IPS-18a (cell line): ENCODE measurements around the gene SEMA4D.

Source experiments
- H3K27ac ChIP-seq: one replicate; pipeline ENCODE4 v1.5.1; 2013; ENCODE audit warnings: low read length
- H3K27me3 ChIP-seq: one replicate; pipeline ENCODE4 v1.6.1; 2013; ENCODE audit warnings: mild to moderate bottlenecking, low read length; ENCODE audit not compliant: control insufficient read depth, insufficient read depth
- H3K36me3 ChIP-seq: one replicate; pipeline ENCODE4 v1.6.1; 2013; ENCODE audit warnings: low read depth, low read length; ENCODE audit not compliant: control insufficient read depth
- H3K4me1 ChIP-seq: one replicate; pipeline ENCODE4 v1.6.1; 2013; ENCODE audit warnings: low read depth, low read length; ENCODE audit not compliant: control insufficient read depth
- H3K4me3 ChIP-seq: one replicate; pipeline ENCODE4 v1.5.1; 2013; ENCODE audit warnings: low read length
- H3K9ac ChIP-seq: one replicate; pipeline ENCODE4 v1.6.1; 2013; ENCODE audit warnings: mild to moderate bottlenecking, low read length, moderate library complexity
- H3K9me3 ChIP-seq: one replicate; pipeline ENCODE4 v1.6.1; 2013; ENCODE audit warnings: low read depth, low read length; ENCODE audit not compliant: control insufficient read depth

Gene SEMA4D

DNA sequence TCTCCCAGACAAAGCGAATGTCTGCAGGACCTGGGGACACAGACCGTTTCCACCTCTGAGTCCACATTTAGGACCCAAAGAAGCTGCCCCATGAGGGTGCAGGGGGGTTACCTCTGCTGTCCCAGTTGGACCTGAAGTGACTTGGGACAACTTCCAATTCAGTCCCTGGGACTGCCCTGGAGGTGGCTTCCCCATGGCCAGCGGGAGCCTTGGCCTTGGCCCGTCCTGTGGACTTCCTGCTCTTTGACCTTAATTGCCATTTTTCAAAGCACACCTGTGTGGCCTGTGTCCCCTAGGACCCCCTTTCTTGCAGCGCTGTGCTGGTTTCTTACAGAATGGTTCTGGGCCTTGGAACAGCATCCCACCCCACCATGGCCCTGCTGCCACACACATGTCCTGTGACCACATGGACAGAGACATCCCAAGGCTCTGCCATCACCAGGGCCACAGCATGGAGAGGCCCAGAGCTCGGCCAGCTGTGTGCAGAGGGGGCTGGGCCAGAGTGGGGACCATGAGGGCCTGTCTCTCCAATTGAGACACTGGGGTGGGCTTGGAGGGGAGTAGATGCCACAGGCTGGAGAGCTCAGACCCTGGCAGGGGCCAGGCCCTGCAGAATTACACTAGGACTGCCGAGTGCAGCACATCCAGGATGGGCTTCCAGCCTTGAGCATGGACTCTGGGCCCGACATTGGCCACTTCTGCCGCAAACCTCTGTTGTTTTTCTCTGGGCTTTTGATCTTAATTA lies 133.8 kb downstream of the SEMA4D start:
- H3K4me1 ChIP-seq, result no peaks in the 10 kb centered on the region
- H3K9ac ChIP-seq, result no peak overlapping the region
- H3K9me3 ChIP-seq, result no peaks in the 10 kb centered on the region
- H3K27me3 ChIP-seq, result no peaks in the 10 kb centered on the region
- no peak overlapping the region for H3K27ac ChIP-seq
- H3K36me3 ChIP-seq, result peaks cover 26% of the 10 kb centered on the region
- no peak overlapping the region for H3K4me3 ChIP-seq

DNA sequence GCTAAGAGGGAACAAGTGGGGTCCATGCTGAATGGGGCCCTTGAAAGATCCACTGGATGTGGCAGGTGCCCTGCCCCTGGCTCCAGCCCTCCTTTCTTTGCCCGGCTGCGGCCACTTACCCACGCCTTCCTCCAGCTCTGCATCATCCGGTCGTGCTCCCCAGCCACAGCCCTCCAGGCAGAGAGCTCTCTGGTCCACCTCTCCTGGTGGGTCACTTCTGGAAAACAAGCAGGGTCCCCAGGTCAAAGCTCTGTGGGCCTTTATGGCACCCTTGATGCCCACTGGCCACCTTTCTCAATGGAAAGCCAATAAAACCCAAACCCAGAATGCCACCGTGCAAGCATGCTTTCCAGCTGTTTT lies 134.6 kb downstream of the SEMA4D start:
- peaks cover 34% of the 10 kb centered on the region for H3K36me3 ChIP-seq

DNA sequence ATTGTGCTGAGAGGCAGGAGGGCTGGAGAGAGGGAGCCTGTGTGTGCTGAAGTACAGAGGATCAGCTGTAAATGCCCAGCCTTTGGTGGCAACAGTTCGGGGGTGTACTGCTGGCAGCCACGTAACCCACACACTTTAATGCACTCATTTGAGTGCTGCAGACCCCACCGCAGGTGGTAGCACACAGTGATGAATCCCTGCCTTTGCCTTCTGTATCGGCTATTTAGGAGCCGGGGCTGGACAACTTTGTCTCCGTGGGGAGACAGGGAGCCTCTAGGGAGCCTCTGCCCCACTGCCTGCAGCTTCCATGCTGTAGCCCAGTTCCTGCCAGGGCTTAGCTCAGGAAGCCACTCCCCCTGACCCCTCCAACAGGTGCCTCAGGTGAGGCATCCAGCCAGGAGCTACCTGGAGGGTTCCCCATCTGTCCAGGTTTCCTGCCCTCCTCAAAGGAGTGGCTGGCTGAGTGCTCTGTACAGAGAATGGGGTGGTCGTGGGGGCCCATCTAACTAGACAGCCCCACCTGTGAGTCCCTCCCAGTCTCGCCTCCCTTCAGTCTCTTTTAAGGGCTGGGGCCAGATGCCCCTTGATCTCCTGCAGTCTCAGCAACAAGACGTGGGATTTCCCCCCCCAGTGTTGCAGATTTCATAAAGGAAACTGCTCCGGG lies 135.1 kb downstream of the SEMA4D start:
- Histone ChIP-seq H3K27me3 (no peaks in the 10 kb centered on the region), H3K4me1 (no peaks in the 10 kb centered on the region), H3K36me3 (peaks cover 39% of the 10 kb centered on the region), H3K27ac (no peak overlapping the region), H3K9me3 (no peaks in the 10 kb centered on the region), H3K9ac (no peak overlapping the region), H3K4me3 (no peak overlapping the region)

More for the DNA sequence above, 134.6 kb downstream of the SEMA4D start:
- no peaks in the 10 kb centered on the region for H3K4me1 ChIP-seq
- H3K9me3 ChIP-seq, result no peaks in the 10 kb centered on the region
- H3K27me3 ChIP-seq, result no peaks in the 10 kb centered on the region
- H3K4me3 ChIP-seq, result no peak overlapping the region
- no peak overlapping the region for H3K27ac ChIP-seq
- H3K9ac ChIP-seq, result no peak overlapping the region

DNA sequence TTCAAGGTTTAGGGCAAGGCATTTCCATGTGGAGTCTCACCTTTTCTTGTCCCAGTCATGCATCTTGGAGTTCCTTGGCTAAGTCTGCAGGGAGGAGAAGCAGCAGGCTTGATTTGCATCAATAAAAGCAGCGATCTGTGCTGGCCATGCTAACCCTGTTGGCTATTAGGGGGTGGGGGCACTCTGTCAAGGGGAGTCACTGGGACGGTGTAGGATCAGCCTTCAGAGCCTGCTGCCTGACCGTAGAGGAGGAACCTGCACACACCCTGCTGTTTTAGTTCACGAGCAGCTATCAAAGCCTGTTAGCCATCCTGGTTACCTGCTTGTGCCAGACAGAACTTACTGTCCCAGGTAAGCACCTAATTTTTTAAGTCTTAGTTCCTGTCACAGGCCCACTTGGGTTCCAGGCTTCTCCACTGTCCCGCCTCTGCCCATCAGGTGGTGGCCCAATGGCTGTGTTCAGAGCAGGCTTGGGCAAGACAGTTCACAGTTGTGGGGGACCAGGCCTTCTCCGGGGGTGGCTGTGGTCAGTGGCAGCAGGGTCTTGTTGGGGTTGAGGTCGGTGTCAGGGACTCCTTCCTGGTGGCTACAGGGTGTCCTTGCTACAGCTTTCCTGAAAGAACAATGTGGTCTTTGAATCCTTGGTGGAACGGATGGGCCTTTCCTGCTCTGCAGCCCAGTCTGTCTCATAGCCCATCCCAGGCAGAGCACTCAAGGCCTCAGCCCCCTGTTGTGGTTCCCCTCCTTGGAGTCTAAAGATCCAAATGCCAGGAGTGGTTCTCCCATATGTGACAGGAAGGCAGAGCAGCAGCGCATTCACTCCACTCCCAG lies 135.9 kb downstream of the SEMA4D start:
- H3K27me3 ChIP-seq, result no peaks in the 10 kb centered on the region
- H3K9ac ChIP-seq, result no peak overlapping the region
- H3K27ac ChIP-seq, result no peak overlapping the region
- H3K36me3 ChIP-seq, result peaks cover 47% of the 10 kb centered on the region
- H3K4me3 ChIP-seq, result no peak overlapping the region
- no peaks in the 10 kb centered on the region for H3K4me1 ChIP-seq
- H3K9me3 ChIP-seq, result no peaks in the 10 kb centered on the region

DNA sequence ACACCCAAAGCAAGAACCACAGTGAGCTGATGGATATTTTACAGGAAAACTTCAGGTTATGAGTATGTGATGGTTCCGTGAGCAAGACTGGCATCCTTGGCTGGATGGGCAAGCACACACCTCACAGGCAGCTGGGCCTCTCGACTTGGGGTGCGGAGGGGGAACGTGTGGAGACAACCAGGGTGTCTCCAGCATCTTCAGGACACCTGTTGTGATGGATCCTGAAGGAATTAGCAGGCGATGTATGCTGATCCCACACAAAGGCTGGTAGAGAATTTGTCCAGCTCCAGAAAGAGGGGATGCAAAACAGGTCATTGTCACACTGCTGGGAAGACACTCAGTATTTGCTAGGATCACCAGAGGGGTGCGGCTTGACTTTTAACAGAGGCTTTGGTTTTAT lies 136.9 kb downstream of the SEMA4D start:
- Histone ChIP-seq H3K36me3 (peaks cover 57% of the 10 kb centered on the region), H3K27ac (no peak overlapping the region), H3K9me3 (no peaks in the 10 kb centered on the region), H3K4me1 (no peaks in the 10 kb centered on the region), H3K27me3 (no peaks in the 10 kb centered on the region), H3K4me3 (no peak overlapping the region), H3K9ac (no peak overlapping the region)

DNA sequence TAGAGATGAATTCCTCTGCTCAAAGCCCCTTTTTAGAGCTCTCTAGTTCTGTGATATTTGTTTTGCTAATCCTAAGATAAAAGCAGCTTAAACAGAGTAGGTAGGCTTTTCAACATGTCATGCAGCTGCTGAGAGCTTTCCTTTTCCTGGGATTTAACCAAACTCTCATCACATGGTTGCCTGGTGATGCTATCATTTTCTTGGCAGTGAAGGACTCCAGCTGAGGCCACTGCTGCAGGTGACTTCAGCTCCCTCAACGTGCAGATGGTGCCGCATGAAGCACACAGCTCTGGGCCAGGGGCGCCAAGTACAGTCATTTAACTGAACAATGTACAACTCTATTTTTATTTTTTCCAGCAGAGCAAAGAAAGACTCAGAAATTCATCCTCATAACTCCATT lies 137.4 kb downstream of the SEMA4D start:
- no peak overlapping the region for H3K4me3 ChIP-seq
- peaks cover 62% of the 10 kb centered on the region for H3K36me3 ChIP-seq
- H3K27me3 ChIP-seq, result no peaks in the 10 kb centered on the region
- H3K9me3 ChIP-seq, result no peaks in the 10 kb centered on the region
- H3K27ac ChIP-seq, result no peak overlapping the region
- H3K9ac ChIP-seq, result no peak overlapping the region
- no peaks in the 10 kb centered on the region for H3K4me1 ChIP-seq

DNA sequence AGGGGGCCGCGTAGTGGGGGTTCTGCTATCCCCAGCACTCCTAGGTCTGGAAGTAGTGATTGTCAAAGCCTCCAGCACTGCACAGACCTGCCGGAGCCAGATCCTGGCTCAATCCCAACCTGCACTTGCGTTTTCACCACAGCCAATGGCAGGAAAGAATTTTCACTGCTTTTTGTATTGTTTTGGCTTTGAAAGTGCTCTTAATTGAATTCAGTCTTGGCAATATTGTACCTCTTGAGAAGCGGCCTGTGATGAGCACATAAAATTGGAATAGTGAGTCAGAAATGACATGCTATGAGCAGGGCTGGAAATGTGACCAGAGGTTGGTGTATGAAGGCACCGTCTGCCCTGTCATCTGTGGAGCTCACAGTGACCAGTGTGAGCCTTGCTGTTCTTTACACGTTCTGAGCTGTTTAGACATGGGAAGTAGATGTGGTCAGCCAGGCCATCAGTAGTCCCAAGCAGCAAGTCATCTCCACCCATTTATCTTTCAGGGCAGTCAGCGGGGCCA lies 138.1 kb downstream of the SEMA4D start:
- no peak overlapping the region for H3K9ac ChIP-seq
- H3K27me3 ChIP-seq, result no peaks in the 10 kb centered on the region
- H3K27ac ChIP-seq, result no peak overlapping the region
- no peak overlapping the region for H3K4me3 ChIP-seq
- H3K9me3 ChIP-seq, result no peaks in the 10 kb centered on the region
- no peaks in the 10 kb centered on the region for H3K4me1 ChIP-seq
- H3K36me3 ChIP-seq, result peaks cover 69% of the 10 kb centered on the region

DNA sequence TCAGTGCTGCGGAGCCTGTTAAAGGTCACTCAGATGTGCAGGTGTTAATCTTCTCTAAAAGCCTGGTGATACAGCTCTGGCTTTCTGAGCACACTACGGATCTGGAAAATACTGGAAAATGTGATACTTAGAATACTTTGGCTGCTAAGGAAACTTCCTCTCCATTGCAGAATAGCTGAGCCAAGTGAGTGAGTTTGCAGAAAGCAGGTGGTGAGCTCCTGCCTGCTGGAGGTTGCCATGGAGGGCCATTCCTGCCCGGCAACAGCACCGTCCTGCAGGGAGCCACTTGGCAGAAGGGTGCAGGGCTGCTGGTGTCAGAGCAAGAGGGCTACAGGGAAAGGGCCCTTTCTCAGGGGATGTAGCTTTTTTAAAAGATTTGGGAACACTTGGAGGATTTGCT lies 138.9 kb downstream of the SEMA4D start:
- H3K27ac ChIP-seq, result no peak overlapping the region
- no peak overlapping the region for H3K4me3 ChIP-seq
- no peaks in the 10 kb centered on the region for H3K4me1 ChIP-seq
- no peaks in the 10 kb centered on the region for H3K9me3 ChIP-seq
- no peaks in the 10 kb centered on the region for H3K27me3 ChIP-seq
- H3K9ac ChIP-seq, result no peak overlapping the region
- peaks cover 77% of the 10 kb centered on the region for H3K36me3 ChIP-seq

DNA sequence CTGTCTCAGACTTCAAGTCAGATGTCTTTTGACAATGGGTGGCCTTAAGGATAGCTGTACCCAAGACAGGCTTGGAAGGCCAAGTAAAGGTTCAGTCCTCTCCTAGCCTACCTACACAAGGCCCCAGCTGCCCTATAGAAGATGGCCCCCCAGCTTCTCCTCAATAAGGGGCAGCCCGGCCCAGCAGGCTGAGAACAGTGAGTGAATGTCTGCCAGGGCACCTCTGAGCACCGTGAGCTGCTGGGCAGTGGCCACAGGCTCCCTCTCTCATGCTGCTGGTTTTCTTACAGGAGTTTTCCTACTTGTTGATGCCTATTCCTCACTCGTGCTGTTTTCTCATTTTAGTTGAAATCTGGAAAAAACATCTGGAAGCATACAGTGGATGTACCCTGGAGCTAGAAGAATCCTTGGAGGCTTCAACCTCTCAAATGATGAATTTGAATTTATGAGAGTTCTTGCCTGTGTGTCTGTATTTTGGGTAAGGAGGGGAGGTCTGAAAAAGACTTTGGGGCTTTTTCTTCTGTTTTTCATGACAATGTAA lies 139.5 kb downstream of the SEMA4D start:
- no peaks in the 10 kb centered on the region for H3K9me3 ChIP-seq
- H3K27me3 ChIP-seq, result no peaks in the 10 kb centered on the region
- no peak overlapping the region for H3K27ac ChIP-seq
- no peaks in the 10 kb centered on the region for H3K4me1 ChIP-seq
- peaks cover 82% of the 10 kb centered on the region for H3K36me3 ChIP-seq
- no peak overlapping the region for H3K9ac ChIP-seq
- no peak overlapping the region for H3K4me3 ChIP-seq

DNA sequence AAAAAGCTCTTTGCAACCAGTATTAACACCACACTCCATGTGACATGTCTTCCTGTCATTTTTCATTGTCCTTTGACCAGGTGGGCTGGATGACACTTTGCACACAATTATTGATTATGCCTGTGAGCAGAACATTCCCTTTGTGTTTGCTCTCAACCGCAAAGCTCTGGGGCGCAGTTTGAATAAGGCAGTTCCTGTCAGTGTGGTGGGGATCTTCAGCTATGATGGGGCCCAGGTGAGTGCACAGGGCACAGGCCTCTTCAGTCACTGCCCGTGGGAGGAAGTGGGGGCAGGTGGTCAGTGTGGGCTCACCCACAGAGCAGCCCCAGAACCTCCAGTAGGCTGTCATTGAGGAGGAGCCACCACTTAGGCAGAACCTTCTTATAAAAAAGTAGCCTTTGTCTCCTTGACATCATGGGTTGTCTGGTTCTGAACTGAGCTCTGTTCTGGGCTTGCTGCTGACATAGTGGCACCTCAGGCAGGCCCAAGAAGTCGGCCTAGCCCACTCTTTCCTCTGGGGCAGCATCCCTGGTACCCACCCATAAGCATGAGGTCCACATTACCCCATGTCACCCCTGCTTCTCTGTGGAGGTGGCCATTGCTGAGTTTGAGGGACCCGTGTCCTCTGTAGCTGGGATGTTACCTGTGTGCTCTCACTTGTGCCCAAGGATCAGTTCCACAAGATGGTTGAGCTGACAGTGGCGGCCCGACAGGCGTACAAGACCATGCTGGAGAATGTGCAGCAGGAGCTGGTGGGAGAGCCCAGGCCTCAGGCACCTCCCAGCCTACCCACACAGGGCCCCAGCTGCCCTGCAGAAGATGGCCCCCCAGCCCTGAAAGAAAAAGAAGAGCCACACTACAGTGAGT lies 140.3 kb downstream of the SEMA4D start:
- Histone ChIP-seq H3K9me3 (no peaks in the 10 kb centered on the region), H3K27ac (no peak overlapping the region), H3K4me1 (no peaks in the 10 kb centered on the region), H3K4me3 (no peak overlapping the region), H3K27me3 (no peaks in the 10 kb centered on the region), H3K9ac (no peak overlapping the region), H3K36me3 (peaks cover 90% of the 10 kb centered on the region)
